Stimulated activated CD8-positive, alpha-beta memory T cell treated with anti-CD3 and anti-CD28 coated beads, Interleukin-4, amount 100 ng/mL, for 48 hours (primary cell): ENCODE results near the gene C1orf226.
"Not testable (repeated sequence)": the region's sequence is repeated elsewhere in the genome, so short reads cannot be mapped to it uniquely, and the experiment has no call there.

Experiments used
- DNase-seq: peaks from one replicate; pipeline ENCODE4 v3.0.0-alpha.2; 2020

C1orf226 gene

GRCh38 chr1:162381383-162381782 is at the start of gene C1orf226:
Gene C1orf226 (plus strand): TSS chr1:162381728. CDS start chr1:162381902, 174 bp downstream.
- DNase-seq: no peak

GRCh38 chr1:162333991-162334390 is 47.5 kb upstream of the C1orf226 start:
- DNase-seq: no peak

- DNase-seq: no peak
Observed at GRCh38 chr1:162335126-162335525, 46.4 kb upstream of the C1orf226 start.

DNA sequence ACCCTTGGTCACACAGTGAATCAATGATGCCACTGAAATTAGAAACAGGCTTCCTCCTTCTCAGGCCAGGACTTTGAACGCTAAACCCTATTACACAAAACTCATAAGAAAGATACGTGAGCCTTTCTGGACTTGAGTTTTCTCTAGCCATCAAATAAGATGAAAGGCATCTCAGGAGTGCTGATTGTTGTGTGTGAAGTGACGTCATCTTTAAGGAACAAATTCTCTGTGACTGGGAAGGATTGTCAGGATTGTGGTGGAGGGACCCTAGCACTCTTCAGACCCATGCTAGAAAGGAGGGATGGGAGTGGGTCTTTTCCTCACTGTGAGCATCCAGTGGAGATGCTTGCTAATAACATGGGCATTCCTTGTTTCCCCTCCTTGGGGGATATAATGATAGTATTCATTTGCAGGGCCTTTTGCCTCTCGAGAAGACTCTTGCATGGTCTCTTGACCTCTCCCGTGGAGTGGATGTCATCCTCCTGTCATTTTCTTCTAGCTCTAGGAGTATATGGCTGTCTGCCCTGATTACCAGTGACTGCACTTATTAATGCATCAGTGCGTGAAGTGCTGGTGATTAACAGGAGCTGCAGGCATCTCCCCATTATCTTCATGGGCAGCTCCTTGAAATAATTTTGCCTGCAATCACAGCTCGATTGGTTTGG is 44.8 kb upstream of the C1orf226 start:
- DNase-seq: no peak

- DNase-seq: no peak
Observed at GRCh38 chr1:162342452-162342983, 39.0 kb upstream of the C1orf226 start.

GRCh38 chr1:162343470-162343869 is 38.1 kb upstream of the C1orf226 start:
- no peak for DNase-seq

DNA sequence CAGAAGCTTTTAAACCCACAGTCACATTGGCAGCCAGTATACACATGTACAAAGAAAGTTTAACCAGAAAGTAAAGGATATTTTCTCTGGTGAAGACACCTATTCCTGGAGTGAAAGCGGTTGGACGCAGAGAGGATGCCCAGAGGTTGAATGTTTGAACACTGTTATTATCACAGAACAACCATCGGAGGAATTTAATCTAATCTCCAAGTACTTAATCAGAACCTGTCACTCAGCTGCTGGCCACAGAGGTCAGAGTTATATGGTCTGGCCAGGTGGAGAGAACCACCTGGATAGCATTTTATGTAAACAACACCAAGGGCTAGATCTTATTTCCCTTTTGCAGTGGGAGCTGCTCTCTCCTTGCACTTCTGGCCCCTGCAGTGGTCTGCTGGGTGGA is 34.2 kb upstream of the C1orf226 start:
- no peak for DNase-seq

GRCh38 chr1:162349635-162350330 is 31.7 kb upstream of the C1orf226 start:
- DNase-seq: no peak

GRCh38 chr1:162351246-162351842 is 30.2 kb upstream of the C1orf226 start:
- DNase-seq: no peak

GRCh38 chr1:162351874-162352273 is 29.7 kb upstream of the C1orf226 start:
- not testable (repeated sequence) for DNase-seq

DNA sequence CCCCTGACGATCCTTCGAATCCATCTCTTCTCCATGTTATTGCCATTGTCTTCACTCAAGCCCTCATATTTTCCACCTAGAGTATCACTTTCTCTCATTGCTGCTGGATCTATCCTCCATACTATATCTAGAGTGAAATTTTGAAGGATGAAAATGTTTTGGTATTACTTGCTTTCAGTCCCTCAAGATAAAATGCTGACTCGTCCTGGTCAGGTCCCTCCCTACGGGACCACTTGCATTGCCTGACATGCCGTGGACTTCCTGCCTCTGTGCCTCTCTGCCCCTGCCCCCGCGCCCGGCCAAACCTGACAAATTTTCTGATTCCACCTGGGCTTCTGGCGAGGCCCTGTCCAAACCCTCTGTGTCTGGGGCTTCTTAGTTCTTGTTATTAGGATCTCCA is 28.4 kb upstream of the C1orf226 start:
- DNase-seq: no peak

GRCh38 chr1:162353702-162354101 is 27.8 kb upstream of the C1orf226 start:
- no peak for DNase-seq

DNA sequence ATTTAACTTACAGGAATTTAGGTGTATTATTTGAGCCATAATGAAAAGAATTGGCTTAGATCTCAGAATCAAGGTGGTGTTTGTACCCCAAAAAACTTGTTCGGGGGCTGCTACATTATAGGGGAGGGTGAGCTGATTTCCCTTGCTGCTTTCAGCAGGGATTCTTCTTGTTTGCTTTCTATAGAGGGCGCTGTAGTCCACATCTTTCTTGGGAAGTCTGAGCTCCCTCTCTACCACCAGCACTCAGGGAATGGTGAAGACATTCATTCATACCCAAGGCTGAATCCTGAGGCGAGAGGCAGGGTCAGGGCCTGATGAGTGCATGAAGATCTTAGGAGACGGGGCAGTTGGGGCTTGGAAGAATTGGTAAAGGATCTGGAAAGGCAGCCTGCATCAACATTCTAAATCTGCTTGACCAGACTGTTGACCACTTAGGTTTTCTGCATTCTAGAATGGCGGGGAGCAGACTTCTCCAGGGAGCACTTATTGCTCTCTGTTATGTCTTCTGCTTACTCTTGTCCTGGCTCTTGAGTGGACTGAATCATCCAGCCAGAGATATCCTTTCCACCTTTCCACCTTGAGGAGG is 23.8 kb upstream of the C1orf226 start:
- DNase-seq: no peak

- DNase-seq: no peak
Observed at GRCh38 chr1:162358928-162359327, 22.6 kb upstream of the C1orf226 start.

DNA sequence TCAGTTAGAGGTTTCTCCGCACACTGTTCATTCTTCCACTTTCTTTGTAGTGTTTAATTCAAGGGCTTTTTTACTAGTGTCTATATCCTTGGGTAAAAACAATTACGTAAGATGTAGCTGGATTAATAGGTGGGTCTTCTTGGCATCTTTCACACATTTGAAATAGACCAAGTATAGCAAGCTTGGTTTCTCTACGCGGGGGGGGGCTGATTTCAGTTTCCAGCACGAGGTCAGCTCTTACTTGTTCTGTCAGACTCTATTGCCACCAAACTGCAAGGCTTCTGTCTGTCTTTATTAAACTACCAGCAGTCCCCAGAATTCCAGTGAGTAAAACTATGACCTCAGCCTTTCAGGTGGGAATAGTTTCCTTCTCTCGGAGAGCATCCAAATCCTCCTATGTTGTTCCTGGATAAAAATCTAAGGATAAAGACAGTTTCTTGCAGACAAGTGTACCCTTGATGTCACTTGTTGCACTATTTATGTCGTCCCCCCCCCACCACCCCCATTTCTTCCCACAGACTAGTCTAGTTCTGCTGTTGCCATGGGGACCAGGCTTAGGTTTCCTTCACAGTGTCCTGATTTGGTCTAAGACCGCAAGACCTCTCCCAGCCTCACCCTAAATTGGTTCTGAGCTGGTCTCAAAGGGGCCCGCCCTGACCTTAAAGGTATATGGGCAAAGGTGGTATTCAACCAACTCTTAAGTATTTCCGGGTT is 21.8 kb upstream of the C1orf226 start:
- no peak for DNase-seq

DNA sequence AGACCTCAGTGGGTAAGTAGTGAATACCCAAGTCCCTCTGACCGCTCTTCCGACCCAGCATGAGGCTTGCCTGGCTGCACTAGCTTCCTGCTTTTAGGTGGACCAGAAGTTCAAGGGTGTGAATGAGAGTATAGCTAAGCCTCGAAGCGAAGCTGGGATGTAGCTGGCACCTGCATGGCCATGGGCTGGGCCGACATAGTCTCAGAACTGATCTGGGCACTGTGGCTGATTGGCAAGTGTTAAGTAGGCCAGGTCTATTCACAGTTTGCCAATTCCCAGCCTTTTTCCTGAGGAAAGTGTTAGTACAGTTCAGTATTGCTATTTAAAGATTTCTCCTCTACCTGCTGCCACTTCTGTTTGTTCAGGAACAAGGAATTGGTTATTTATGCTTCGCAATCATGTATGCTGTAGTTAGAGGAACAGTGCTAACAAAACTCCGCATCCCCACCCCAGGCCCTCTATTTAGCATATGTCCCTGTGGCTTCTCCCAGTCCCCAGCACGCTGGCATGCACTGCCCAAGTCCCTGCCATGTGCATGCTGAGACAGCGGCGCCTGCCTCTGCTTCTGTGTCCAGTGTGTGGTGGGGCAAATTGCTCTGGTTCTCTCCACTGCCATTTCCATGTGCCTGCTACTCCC is 21.2 kb upstream of the C1orf226 start:
- DNase-seq: no peak

DNA sequence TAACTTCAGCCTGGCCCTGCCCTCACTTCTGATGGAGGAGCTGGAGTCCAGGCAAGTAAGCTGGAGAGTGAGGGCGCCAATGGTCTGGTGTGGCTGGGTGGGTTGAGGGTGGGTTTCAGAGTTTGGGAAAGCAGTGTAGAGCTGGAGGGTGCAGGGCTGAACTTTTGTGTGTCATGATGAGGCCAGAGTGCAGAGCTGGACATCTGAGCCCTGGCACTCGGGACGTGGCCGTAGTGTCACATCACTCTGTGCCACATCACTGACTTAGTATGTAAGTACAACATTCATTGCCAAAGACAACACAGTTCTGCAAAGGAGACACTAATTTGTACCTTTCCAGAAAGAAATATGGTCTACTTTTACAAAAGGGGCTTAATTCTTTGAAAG is 20.7 kb upstream of the C1orf226 start:
- DNase-seq: no peak

DNA sequence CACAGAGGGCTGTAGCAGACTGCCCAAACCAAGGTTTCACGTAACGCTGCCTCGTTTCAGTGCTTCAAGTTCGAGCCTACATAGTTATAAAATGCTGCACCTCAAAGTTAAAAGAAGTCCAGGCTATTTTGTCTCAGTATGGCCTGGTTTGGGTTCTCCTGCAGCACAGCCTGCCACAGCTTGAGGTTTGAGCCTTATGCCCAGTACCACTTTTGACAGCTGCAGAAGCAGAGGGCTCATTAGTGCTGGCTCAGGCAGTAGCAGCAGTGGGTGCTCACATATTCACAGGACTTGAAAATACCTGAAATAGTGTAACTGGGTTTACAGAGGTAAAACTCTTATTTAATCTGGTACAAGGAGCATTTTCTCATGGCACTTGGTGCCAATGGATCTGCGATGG is 20.2 kb upstream of the C1orf226 start:
- DNase-seq: no peak

GRCh38 chr1:162363823-162364222 is 17.7 kb upstream of the C1orf226 start:
- no peak for DNase-seq

DNA sequence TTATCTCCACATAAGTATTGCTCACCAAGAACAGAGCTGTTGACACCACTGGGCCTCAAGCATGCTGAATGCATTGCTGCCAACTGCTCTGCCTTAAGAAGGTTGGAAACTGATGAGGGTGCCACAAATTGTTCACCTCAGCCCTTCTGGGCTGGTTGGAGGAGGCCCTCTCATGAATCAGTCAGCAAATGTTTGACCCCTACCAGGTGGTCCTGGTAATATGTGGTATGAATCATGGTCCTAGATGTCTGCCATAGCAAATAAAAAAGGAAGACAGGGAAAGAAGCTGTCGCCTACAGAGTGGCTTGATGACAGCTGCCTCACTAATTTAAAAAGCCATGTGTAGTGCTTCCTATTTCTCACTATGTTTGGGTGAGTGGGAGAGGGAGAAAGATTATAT is 17.0 kb upstream of the C1orf226 start:
- DNase-seq: no peak

GRCh38 chr1:162365284-162366020 is 16.1 kb upstream of the C1orf226 start:
- no peak for DNase-seq

DNA sequence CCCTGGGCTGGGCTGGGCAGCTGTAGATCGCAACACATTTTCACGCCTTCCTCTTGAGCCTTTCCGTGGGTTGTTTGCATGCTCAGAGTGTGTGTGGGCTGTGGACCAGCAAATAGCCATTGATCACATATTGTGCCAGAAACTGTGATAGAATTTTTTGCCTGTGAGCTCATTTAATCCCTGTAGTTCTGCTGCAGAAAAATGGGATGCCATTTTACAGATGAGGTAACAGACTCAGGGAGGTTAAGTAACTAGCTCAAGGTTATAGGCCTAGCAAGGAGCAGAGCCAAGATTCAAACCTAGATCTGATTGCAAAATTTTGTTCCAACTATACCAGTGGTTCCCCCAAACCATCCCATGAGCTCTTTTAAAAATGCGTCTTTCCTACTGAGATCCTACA is 15.4 kb upstream of the C1orf226 start:
- no peak for DNase-seq
